Neutrophil (primary cell): ENCODE measurements around the gene PDZRN3.

Experiments
- H3K27ac ChIP-seq: fragments of 200-600 bp; sonication (generic); 2 replicates; pipeline ENCODE4 v1.5.1; 2016; ENCODE audit warnings: mild to moderate bottlenecking, moderate library complexity
- H3K27me3 ChIP-seq: fragments of 200-600 bp; sonication (generic); 2 replicates; pipeline ENCODE4 v1.6.0; 2016; ENCODE audit warnings: mild to moderate bottlenecking
- H3K36me3 ChIP-seq: fragments of 200-600 bp; sonication (generic); 2 replicates; pipeline ENCODE4 v1.5.1; 2017
- H3K4me1 ChIP-seq, 2 experiments: fragments of 200-600 bp in 1 of 2; sonication (generic) in 1 of 2; 1 replicate in 1 of 2; 2 replicates in 1 of 2; pipeline versions ENCODE4 v1.5.1 to v1.6.1; 2013 to 2016; ENCODE audit warnings: low read depth in 1 of 2, low read length in 1 of 2, mild to moderate bottlenecking in 1 of 2, moderate library complexity in 1 of 2; ENCODE audit not compliant: control insufficient read depth in 1 of 2, insufficient read depth in 1 of 2
- H3K4me3 ChIP-seq, 2 experiments: fragments of 200-600 bp in 1 of 2; sonication (generic) in 1 of 2; 1 replicate in 1 of 2; 2 replicates in 1 of 2; pipeline ENCODE4 v1.5.1; 2013 to 2016; ENCODE audit warnings: low read depth in 1 of 2, low read length in 1 of 2, mild to moderate bottlenecking in 1 of 2, moderate library complexity in 1 of 2
- H3K9me3 ChIP-seq: fragments of 200-600 bp; sonication (generic); 2 replicates; pipeline ENCODE4 v1.5.1; 2016
- TF ChIP-seq, protein P1 (sequence below): fragments of 200-600 bp; sonication (generic); IDR thresholded peaks from 2 replicates; pipeline ENCODE4 v1.5.1; 2016; ENCODE audit warnings: antibody characterized with exemption

The PDZRN3 gene

DNA sequence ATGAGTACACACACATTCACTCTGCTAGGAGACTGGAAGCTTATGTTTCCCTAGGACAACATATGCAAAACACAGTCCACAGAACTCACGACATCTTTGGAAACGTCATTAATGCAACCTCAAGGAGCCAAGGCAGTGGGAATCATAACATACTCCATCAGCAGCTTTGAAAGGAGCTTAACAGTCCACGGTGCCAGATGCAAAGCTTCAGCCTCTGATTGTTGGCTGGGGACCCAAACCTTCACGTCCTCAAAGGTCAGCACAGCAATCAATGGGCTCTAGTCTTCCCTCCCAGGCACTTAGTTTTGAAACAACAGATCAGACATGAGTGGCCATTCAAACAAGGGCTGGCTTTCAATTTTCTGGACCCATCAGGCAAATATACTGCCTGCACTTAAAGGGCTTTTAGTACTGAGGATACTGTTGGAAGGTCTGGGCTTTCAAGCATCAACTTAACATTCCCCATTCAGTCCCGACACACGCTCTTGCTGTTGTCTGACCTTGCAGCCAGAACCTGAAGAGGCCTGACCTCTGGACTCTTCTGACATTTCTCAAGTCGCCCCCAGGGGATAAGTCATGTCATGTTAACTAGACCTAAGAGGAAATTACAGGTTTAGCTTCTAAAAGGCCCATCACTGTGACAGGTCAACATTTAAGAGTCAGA is 223.0 kb downstream of the PDZRN3 start:
- TF ChIP-seq, protein P1, sequence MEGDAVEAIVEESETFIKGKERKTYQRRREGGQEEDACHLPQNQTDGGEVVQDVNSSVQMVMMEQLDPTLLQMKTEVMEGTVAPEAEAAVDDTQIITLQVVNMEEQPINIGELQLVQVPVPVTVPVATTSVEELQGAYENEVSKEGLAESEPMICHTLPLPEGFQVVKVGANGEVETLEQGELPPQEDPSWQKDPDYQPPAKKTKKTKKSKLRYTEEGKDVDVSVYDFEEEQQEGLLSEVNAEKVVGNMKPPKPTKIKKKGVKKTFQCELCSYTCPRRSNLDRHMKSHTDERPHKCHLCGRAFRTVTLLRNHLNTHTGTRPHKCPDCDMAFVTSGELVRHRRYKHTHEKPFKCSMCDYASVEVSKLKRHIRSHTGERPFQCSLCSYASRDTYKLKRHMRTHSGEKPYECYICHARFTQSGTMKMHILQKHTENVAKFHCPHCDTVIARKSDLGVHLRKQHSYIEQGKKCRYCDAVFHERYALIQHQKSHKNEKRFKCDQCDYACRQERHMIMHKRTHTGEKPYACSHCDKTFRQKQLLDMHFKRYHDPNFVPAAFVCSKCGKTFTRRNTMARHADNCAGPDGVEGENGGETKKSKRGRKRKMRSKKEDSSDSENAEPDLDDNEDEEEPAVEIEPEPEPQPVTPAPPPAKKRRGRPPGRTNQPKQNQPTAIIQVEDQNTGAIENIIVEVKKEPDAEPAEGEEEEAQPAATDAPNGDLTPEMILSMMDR, result no peak
- Histone ChIP-seq H3K36me3 (no peaks in the 10 kb centered on the region), H3K27ac (no peak overlapping the region)

GRCh38 chr3:73401059-73401458 is 223.7 kb downstream of the PDZRN3 start:
- no peaks in the 10 kb centered on the region for H3K27me3 ChIP-seq
- H3K4me1 ChIP-seq, result no peaks in the 10 kb centered on the region
- TF ChIP-seq, protein P1, result no peak
- no peak overlapping the region for H3K4me3 ChIP-seq
- H3K9me3 ChIP-seq, result no peaks in the 10 kb centered on the region
- no peak overlapping the region for H3K27ac ChIP-seq
- no peaks in the 10 kb centered on the region for H3K36me3 ChIP-seq

More for the DNA sequence above, 223.0 kb downstream of the PDZRN3 start:
- Histone ChIP-seq H3K9me3 (no peaks in the 10 kb centered on the region), H3K27me3 (no peaks in the 10 kb centered on the region), H3K4me3 (no peak overlapping the region), H3K4me1 (no peaks in the 10 kb centered on the region)

DNA sequence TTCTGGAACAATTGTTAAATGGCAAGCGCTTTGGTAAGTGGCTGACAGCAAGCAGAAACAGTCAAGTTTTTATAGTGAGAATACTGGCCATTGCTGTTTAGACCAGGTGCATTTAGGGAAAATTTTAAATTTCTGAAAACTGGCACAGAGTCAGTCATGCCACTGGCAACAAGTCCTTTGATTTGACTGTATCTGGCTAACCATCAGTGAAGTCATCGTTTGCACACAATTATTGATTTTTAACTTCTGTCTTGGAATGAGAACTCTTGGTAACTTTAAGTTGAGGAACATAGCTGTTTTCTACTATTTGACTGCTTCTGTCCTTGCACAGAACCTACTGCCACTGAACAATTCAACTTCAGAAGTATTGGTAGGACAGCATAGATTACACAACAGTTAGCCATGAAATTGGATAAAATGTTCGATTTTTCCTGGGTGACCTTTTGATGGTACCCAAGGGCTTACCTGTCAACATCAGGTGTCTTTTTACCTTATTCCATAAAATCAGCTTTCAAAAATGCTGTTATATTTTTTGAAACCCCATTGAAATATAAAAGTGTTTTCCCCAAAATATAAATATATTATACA is 225.0 kb downstream of the PDZRN3 start:
- Histone ChIP-seq H3K27ac (no peak overlapping the region), H3K4me1 (no peaks in the 10 kb centered on the region), H3K36me3 (no peaks in the 10 kb centered on the region), H3K9me3 (no peaks in the 10 kb centered on the region), H3K27me3 (peaks cover 4% of the 10 kb centered on the region), H3K4me3 (no peak overlapping the region)
- TF ChIP-seq, protein P1, result no peak

DNA sequence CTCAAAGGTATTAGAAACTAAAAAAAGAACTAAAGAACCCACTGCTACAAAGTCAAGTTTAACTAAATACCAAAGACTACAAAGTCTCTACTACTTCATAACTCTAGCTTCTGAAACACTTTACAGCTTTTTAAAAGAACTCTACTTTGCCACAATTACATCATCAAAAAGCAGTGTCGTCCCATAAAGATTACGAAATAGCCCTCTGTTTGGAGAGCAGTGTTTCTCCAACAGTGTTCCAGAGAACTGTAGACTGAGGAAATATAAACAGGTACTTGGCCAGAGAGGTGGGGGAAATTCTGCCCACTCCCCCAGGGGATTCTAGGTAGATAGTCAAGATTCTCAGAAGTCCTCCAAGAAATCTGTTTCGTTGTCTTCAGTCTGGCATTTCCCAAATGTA is 225.6 kb downstream of the PDZRN3 start:
- Histone ChIP-seq H3K27ac (no peak overlapping the region), H3K4me1 (no peaks in the 10 kb centered on the region), H3K36me3 (no peaks in the 10 kb centered on the region), H3K9me3 (no peaks in the 10 kb centered on the region), H3K4me3 (no peak overlapping the region), H3K27me3 (peaks cover 4% of the 10 kb centered on the region)
- TF ChIP-seq, protein P1, result no peak

- Histone ChIP-seq H3K4me1 (no peaks in the 10 kb centered on the region), H3K9me3 (no peaks in the 10 kb centered on the region), H3K27me3 (peaks cover 4% of the 10 kb centered on the region), H3K4me3 (no peak overlapping the region), H3K36me3 (no peaks in the 10 kb centered on the region), H3K27ac (no peak overlapping the region)
- TF ChIP-seq, protein P1, result no peak
Measured at GRCh38 chr3:73398084-73398483, 226.7 kb downstream of the PDZRN3 start.
